Measurements from ENCODE around the gene MPZL3.

Gene MPZL3

GRCh38 chr11:118238929-118239328 lies 13.2 kb downstream of the MPZL3 start:
- DNase-seq: no peak
- in situ Hi-C loops (cut with HindIII; ENCODE audit: low pct_ligation_motif_present, low pct_unique_long_range_greater_than_20kb, low sequenced_read_pairs): no loop called here

- in situ Hi-C loops (cut with HindIII; ENCODE audit: low pct_ligation_motif_present, low pct_unique_long_range_greater_than_20kb, low sequenced_read_pairs): no loop called here
These were observed 13.7 kb downstream of the MPZL3 start for GRCh38 chr11:118238421-118238820.

GRCh38 chr11:118236170-118236569 lies 16.0 kb downstream of the MPZL3 start:
- in situ Hi-C loops (cut with HindIII; ENCODE audit: low pct_ligation_motif_present, low pct_unique_long_range_greater_than_20kb, low sequenced_read_pairs): no loop called here
- DNase-seq: no peak

More at GRCh38 chr11:118238421-118238820, 13.7 kb downstream of the MPZL3 start:
- no peak for DNase-seq

- in situ Hi-C loops (cut with HindIII; ENCODE audit: low pct_ligation_motif_present, low pct_unique_long_range_greater_than_20kb, low sequenced_read_pairs): no loop called here
- DNase-seq: no peak
These were observed 17.3 kb downstream of the MPZL3 start for GRCh38 chr11:118234833-118235232.

GRCh38 chr11:118233850-118234249 lies 18.3 kb downstream of the MPZL3 start:
- no peak for DNase-seq
- in situ Hi-C loops (cut with HindIII; ENCODE audit: low pct_ligation_motif_present, low pct_unique_long_range_greater_than_20kb, low sequenced_read_pairs): no loop called here

GRCh38 chr11:118233377-118233776 lies 18.8 kb downstream of the MPZL3 start:
- DNase-seq: no peak
- in situ Hi-C loops (cut with HindIII; ENCODE audit: low pct_ligation_motif_present, low pct_unique_long_range_greater_than_20kb, low sequenced_read_pairs): no loop called here

GRCh38 chr11:118232659-118233058 lies 19.5 kb downstream of the MPZL3 start:
- DNase-seq: no peak
- in situ Hi-C loops (cut with HindIII; ENCODE audit: low pct_ligation_motif_present, low pct_unique_long_range_greater_than_20kb, low sequenced_read_pairs): no loop called here

GRCh38 chr11:118231461-118231860 lies 20.7 kb downstream of the MPZL3 start:
- in situ Hi-C loops (cut with HindIII; ENCODE audit: low pct_ligation_motif_present, low pct_unique_long_range_greater_than_20kb, low sequenced_read_pairs): no loop called here
- no peak for DNase-seq

GRCh38 chr11:118230088-118230487 lies 22.1 kb downstream of the MPZL3 start:
- DNase-seq: no peak
- in situ Hi-C loops (cut with HindIII; ENCODE audit: low pct_ligation_motif_present, low pct_unique_long_range_greater_than_20kb, low sequenced_read_pairs): no loop called here

GRCh38 chr11:118229274-118229847 lies 22.8 kb downstream of the MPZL3 start:
- no peak for DNase-seq
- in situ Hi-C loops (cut with HindIII; ENCODE audit: low pct_ligation_motif_present, low pct_unique_long_range_greater_than_20kb, low sequenced_read_pairs): no loop called here

GRCh38 chr11:118227865-118228785 lies 24.0 kb downstream of the MPZL3 start:
- no peak for DNase-seq
- in situ Hi-C loops (cut with HindIII; ENCODE audit: low pct_ligation_motif_present, low pct_unique_long_range_greater_than_20kb, low sequenced_read_pairs): no loop called here

GRCh38 chr11:118226781-118227180 lies 25.4 kb downstream of the MPZL3 start:
- in situ Hi-C loops (cut with HindIII; ENCODE audit: low pct_ligation_motif_present, low pct_unique_long_range_greater_than_20kb, low sequenced_read_pairs): no loop called here
- no peak for DNase-seq

GRCh38 chr11:118226296-118226695 lies 25.9 kb downstream of the MPZL3 start:
- DNase-seq: no peak

GRCh38 chr11:118224511-118225188 lies 27.5 kb downstream of the MPZL3 start, which contains the start of gene JAML:
Gene JAML, minus strand, starts transcription at chr11:118225011. Its CDS starts 10,145 bp downstream, at chr11:118214866.
- in situ Hi-C loops (cut with HindIII; ENCODE audit: low pct_ligation_motif_present, low pct_unique_long_range_greater_than_20kb, low sequenced_read_pairs): no loop called here
- no peak for DNase-seq

More at GRCh38 chr11:118226296-118226695, 25.9 kb downstream of the MPZL3 start:
- in situ Hi-C loops (cut with HindIII; ENCODE audit: low pct_ligation_motif_present, low pct_unique_long_range_greater_than_20kb, low sequenced_read_pairs): no loop called here

GRCh38 chr11:118223992-118224391 lies 28.2 kb downstream of the MPZL3 start:
- no peak for DNase-seq
- in situ Hi-C loops (cut with HindIII; ENCODE audit: low pct_ligation_motif_present, low pct_unique_long_range_greater_than_20kb, low sequenced_read_pairs): no loop called here

- DNase-seq: no peak
- in situ Hi-C loops (cut with HindIII; ENCODE audit: low pct_ligation_motif_present, low pct_unique_long_range_greater_than_20kb, low sequenced_read_pairs): no loop called here
These were observed 28.6 kb downstream of the MPZL3 start for GRCh38 chr11:118223570-118223969.

GRCh38 chr11:118222437-118222836 lies 29.7 kb downstream of the MPZL3 start:
- DNase-seq: no peak
- in situ Hi-C loops (cut with HindIII; ENCODE audit: low pct_ligation_motif_present, low pct_unique_long_range_greater_than_20kb, low sequenced_read_pairs): no loop called here

GRCh38 chr11:118221419-118221818 lies 30.7 kb downstream of the MPZL3 start:
- DNase-seq: no peak
- in situ Hi-C loops (cut with HindIII; ENCODE audit: low pct_ligation_motif_present, low pct_unique_long_range_greater_than_20kb, low sequenced_read_pairs): no loop called here

- no peak for DNase-seq
- in situ Hi-C loops (cut with HindIII; ENCODE audit: low pct_ligation_motif_present, low pct_unique_long_range_greater_than_20kb, low sequenced_read_pairs): no loop called here
These were observed 32.4 kb downstream of the MPZL3 start for GRCh38 chr11:118219732-118220131.
